NOMO-1 treated with DMSO at 0.1 percent for 48 hours (cell line): ENCODE measurements around the gene KLHL29.

Source experiments
- DNase-seq: peaks from one replicate; lab custom pipeline; 2025; ENCODE audit not compliant: unreplicated experiment; lab: John Stamatoyannopoulos, UW

KLHL29 gene

DNA sequence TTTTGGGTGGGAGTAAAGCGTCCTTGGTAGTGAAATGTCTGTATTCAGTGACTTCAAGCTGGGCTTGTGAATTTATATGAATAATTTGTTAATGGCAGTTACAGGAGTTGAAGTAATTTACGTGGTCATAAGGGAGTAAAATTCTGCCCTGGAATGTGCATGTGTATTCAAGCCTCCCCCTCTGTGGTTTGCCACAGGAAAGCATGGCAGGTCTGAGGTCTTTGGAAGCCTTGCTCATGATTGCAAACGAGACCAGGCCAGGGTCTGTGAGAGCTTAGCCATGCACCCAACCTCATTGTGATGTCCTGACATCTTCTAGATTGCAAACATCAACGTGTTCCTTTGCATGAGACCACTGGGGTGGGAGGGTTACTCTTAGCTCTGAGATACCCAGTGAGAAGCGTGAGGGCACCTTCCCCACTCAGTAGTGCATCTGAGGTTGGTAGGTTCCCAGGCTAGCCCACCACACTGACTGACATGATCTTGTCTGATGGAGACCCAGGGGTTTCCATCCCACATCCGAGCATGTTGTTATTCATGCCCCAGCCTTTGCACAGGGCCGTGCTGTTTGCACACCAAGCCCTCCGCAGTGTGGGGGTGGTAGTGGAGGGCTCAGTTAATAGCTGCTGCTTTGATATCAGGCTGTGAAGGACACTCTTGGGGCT, 216.5 kb downstream of the KLHL29 start:
- DNase-seq = no peak

DNA sequence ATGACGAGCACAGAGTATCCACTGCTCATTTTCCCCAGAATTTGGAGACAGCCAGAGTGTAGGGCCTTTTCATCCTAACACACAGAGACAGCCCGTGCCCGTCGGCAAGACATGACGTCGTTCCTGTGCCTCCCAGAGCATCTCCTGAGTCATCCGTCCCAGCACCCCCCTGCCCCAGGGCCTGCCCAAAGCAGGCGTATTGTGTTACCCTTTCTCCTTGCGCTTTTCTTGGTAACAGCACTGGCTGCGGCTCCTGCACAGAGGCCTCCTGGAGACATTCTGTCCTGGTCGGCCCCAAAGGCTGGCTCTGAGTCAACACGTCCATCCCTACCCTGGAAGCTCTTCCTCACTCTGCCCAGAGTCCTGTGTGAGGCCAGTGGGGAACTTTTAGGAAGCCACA, 217.1 kb downstream of the KLHL29 start:
- DNase-seq = no peak

DNA sequence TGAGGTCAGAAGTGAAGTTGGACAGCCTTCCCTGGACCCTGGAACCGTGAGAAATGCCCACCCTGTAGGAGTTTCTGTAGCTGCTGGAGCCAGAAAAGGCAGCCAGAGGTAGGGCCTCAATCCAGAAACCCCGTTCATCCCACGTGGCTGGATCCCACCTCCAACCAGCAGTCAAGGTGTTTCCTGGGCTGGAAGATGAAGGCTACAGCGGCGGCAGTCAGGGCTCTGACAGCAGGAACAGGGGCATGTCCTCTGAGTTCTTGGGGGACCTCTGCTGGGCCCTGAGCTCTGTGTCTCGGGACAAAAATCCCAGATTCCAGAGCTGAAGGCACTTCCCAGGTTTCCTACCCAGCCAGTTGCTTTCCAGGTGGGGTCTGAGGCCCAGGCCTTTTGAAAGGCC, 218.2 kb downstream of the KLHL29 start:
- no peak for DNase-seq

DNA sequence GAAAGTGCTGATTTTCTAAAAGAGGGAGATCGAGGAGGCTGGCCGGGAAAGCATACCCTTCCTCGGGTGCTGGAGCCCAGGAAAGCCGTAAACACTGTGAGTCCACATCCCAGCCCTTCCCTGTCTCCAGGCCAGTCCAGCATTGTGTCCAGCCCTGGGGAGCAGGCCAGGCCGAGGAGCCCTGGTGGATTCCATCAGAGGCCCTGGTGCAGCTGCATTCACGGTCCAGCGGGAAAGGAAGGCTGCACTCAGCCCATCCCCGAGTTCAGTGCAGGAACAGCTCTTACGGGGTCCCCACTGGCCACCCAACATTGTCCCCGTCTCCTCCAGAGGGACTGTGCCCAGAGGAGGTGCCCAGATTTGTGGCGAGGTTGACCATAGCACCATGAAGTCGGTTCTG, 218.6 kb downstream of the KLHL29 start:
- no peak for DNase-seq

DNA sequence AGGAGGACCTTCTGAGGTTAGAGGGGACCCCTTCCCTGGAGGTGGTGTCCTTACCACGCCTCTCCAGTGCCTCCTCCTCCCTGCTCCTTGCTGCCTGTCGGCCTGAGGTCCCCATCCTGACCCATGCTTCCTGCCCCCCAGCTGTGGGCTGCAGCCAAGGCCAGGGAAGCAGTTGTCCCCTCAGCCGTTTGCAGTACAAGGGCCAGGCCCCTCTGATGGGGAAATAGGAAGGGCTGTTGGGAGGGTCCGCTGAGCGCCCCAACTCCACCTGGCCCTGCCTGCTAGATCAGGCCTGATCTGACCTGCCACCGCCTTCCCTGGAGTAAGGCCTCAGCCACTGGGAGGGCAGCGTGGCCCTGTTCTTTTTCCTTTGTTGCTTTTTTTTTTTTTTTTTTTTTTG, 219.8 kb downstream of the KLHL29 start:
- DNase-seq = no peak

DNA sequence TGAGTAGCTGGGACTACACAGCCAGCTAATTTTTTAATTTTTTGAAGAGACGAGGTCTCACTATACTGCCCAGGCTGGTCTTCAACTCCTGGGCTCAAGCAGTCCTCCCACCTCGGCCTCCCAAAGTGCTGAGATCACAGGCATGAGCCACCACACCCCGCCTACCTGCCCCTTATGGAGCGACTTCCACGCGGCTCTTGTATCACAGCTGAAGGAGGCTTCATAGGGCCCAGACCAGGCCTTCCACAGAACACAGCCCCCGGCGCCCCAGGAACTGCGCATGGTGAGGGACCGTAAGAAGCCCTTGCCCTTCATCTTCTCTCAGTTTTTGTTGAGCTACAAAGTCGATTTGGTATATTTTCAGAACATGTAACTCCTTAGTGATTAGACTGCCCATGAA, 220.3 kb downstream of the KLHL29 start:
- no peak for DNase-seq

DNA sequence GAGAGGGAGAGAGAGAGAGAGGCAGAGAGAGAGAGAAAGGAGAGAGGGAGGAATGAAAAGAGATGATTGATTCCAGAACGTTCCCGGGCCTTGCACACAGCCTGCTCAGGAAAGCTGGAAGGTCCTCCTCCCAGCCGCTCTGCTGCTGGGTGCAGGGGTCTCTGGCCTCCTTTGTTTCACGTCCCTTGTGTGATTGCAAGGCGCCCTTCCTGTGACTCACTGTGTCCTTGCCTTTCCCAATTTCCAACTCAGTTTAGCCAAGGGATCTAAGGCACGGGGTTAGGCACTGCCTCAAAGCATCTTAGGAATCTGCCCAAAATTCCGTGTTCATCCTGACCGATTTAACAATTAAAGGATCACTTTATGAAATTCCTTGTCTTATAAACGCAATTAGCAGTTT, 221.2 kb downstream of the KLHL29 start:
- DNase-seq = no peak

DNA sequence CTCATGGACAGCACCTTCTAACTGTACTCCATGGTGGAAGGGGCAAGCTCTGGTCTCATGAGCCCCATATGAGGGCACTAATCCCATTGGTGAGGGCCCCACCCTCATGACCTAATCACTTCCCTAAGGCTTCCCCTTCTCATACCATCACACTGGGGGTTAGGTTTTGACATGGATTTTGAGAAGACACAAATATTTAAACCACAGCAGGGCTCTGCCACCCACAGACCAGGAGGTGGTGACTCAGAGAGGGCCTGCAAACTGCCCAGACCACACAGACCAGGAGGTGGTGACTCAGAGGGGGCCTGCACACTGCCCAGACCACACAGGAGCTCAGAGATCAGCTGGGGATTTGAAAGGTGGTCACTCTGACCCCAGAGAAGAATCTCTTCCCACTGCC, 222.0 kb downstream of the KLHL29 start:
- no peak for DNase-seq

DNA sequence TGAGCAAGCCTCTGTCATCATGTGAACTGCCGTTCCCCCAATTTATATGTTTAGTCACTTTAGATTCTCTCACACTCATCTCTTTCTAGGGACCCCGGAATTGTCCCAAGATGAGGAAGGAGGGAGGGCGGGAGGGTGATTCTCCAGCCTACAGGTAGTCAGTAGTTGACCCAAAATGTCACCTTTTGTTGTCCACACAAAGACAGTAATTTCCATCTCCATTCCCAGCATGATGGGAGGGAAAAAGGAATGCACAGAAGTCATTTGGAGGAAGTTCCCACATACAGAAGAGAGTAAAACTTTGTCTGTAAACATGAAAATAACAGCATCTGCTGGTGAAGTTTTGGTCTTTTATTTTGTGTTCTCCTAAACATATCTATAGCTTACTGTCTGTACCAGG, 222.9 kb downstream of the KLHL29 start:
- DNase-seq = no peak

DNA sequence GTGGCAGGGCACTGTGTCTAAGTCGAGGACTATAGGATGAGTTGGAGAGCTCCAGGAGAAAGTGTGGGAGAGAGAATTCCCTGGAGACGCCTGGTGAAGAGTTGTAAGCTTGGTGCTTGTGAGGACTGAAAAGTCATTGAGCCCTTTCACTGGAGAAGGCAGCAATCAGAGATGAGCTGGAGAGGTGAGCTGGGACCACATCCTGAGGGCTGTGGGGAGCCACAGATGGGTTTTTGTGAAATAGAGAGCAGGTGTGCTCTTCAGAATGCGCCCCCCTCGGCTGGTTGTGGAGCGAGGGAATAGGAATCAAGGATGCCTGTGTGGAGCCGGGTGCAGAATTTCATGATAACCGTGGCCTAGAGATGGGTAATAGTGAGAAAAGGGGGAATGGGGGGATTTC, 224.3 kb downstream of the KLHL29 start:
- no peak for DNase-seq

DNA sequence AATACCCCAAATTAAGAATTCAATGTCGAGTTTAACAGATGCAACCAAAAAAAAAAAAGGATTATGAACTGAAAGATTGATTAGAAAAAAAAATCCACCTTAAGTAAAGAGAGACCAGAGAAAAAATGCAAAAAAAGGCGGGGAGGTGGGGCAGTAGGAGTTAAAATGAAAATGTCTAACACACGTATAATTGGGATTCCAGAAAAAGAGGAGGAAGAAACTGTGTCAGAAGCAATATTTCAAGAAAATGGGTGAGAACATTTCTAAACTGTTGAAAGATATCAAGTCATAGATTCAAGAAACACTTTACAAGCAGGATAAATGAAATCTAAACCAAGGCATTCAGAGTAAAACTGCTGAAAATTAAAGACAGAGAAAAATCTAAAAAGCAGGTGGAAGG, 226.9 kb downstream of the KLHL29 start:
- no peak for DNase-seq

DNA sequence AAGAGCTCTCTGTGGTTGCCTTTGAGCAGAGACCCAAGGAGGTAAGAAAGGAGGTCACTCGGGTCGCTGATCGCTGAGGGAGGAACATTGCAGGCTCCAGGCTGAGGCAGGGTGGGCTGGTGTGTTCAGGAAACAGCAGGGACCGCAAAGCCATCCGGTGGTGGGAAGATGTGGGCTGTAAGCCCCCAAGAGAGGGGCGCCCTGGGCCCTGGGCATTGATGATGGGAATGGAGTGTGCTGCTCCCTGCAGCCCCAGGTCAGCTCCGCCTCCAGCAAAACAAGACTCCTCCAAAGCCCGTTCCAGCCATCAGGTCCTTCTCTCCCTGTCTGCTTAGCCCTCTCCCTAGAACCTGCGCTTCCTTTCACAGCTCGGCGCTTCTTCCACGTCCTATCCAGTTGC, 229.7 kb downstream of the KLHL29 start:
- no peak for DNase-seq

DNA sequence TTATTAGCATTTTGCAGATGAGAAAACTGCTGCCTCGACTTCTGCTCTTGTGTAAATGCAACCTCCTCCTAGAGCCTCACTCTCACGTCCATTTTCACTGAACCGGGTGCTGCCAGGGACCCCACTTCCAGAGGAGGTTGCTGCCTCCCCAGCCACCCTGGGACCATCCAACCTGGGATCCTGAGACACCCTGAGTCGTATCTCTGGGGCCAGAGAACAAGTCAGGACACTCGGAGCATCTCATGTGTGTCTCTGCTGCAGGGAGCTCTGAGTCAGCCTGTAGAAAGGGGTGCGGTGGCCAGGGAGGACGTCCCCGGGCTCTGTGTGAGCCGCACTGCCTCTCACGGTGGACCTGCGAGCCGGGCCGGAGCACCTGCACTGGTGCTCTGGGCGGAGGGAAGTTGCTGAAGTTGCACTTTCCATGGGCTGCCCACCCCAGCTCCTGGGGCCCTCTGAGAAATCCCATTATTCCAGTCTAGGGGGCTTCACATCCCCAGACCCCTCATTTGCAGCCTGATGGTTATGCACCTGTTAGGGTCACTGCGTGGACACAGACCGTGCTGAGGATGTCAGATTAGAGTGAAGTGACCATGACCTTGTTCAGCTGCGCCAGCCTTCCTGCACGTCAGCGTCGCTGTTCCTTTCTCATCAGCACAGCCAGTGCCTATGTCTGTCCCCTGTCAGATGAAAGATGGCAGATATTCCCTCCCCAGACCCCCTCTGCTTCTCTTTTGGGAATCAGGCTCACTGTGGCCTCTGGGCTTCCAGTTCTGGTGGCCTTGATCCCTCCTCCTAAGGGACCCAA, 230.4 kb downstream of the KLHL29 start:
- DNase-seq = no peak

DNA sequence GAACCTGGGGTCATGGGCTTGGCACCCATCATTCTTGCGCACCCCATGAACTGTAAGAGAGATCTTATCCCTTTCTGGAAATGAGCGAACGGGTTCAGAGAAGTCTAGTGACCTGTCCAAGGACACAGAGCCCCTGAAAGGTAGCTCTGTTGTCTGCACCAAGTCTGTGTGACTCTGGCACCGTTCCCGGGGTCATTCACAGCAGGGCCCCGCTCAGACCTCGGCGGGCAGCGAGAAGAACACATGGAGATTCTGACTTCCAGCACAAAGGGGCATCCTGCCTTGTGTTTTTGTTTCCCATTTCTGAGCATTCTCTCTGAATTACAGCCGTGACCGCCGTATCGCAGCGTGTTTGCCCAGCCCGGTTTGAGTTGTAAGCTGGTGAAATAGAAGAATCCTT, 231.7 kb downstream of the KLHL29 start:
- no peak for DNase-seq

DNA sequence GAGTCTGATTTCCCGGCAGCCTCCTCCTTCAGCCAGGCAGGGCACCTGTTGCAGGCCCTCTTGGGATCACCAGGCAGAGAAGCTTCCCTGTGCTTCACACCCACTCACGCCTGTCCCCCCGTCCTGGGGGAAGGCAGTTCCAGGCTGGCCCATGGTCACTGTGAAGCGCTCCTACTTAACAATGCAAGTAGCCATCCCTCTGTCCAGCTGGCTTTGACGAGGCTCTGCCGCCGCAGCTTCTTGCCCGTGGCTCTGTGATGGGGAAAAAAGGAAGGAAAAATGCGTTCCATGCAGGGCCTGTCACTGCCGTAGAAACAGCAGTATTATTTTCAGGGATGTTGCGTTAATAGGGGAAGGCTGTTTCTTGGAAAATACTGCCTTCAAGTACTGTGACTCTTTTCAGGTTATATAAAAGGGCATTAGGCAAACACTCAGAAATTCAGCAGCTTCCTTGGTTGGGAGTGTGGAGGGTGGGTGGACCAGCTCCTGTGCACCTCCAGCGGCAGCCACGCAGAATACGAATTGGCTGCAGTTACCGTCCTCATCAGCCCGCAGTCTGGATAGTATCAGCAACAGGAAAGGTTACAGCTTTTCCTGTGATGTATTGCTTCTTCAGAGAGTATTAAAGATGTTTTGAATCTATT, 232.3 kb downstream of the KLHL29 start:
- DNase-seq = no peak

DNA sequence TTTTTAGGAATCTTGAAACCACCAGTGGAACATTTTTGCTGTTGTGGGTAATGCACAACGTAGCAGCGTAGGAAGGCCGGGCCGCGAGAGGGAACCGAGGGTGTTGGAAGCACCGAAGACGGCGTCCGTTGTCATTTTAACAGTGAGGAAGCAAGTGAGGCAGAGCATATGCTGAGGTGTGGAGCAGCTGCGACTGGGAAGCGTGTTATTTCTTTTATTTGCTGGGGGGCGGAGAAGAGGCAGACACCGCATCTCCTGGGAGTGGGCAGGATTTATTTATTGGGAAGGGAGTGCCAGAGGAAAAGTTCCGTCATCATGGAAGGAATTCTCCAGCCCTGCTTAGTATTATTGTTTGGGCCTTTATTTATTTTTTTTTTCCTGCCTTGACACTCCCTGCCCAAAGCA, 232.8 kb downstream of the KLHL29 start:
- DNase-seq = no peak

DNA sequence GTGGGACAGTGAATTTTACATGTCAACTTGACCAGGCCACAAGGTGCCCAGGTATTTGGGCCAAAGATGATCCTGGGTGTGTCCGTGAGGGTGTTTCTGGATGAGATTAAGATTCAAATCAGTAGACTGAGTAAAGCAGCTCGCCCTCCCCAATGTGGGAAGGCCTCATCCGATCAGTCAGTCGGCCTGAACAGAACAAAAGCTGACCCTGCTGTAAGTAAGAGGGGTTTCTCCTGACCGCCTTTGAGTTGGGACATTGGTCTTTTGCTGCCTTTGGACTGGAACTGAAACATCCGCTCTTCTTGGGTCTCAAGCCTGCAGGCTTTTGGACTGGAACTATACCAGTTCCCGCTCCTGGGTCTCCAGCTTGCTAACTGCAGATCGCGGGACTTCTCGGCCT, 233.3 kb downstream of the KLHL29 start:
- no peak for DNase-seq

DNA sequence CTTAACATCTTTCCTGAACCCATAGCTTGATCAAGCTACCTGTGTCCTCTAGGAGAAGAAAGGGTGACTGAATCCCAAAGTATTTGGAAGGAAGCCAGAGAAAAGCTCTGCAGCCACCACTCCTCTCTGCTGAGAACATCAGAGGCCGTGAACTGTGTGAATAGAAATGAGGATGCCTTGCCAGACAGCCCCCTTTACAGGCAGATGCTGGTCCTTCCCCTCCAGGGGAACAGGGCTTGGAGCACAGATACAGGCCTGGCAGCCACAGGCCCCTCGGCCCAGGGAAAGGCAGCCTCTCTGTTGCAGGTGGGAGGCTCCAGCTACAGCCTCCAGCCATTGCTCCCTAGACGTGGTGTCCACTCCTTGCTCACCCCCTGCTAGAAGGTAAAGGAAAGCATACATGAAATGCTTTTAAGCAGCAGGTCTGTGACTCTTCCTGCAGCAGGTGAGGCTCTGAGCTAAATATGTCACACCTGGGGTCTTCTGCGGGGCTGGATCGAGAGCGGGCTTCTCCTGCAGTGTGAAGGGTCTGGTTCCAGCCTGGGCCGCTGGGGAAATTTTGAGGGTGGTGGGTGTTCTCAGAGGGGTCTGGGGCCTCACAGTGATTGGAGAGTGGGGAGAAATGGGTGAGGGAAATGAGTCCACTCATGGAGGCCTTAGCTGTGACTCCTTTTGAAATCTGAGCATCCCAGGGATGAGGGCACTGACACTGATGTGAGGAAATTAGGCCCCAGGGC, 234.0 kb downstream of the KLHL29 start:
- DNase-seq = no peak

DNA sequence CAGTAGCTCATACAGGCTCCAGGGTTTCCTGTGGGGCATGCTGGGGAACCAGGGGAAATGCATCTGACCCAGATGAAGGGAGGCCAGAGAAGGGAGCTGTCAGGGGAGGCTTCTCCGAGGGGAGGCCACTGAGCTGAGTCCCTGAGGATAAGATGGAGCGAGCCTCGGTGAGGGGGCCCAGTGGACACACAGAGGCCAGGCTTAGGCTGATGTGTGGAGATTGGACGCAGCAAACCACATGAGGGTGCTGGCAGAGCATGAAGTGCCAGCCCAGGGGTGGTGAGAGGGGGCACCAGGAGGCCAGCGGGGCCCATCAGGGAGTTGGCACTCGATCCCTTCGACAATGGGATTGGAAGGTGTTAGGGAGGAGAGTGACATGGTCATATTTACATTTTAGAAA, 235.0 kb downstream of the KLHL29 start:
- DNase-seq = no peak

DNA sequence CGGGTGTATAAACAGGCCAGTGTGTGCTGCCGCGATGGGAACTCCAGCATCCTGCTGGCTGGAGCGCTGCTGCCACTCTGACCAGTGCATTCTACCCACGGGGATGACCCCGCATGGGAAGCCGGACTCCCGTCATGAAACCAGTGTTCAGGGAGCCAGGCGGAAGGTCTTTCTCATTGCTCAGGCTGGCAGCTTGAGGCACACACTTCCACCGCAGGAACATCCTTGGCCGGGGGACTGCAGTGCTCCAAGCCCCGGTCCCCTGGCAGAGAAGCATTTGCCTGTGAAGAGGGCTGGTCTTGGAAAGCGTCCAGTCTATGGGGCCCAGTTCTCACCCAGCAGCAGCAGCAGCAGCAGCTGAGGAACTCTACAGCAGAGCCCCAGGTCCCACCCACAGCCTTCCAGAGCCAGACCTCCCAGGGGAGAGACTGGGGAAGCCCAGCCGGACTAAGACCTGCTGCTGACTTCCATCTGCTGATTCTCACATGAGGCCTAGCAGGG, 235.9 kb downstream of the KLHL29 start:
- DNase-seq = no peak

DNA sequence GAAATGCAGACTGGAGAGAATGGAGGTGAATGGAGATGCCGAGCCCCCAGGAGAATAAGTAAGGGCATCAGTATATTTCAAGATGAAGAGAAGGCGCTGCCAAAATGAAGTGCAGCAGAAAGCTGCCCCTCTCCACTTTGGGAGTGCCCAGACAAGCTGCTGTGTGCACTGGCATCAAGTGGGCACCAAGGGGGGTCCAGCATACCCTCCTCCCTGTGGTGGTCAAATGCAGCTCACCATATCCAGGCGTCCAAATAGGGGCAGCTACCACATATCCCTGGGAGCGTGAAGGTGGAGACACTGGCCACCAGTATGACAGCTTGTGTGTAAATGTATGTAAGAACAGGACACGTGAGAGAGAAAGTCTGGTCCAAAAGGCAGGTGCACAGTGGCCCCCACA, 236.6 kb downstream of the KLHL29 start:
- DNase-seq = no peak
